ENCODE measurements around the gene ZFYVE27.

GRCh38 chr10:97711640-97712572 is 25.0 kb upstream of the ZFYVE27 start:
- TF ChIP-seq, protein P1, sequence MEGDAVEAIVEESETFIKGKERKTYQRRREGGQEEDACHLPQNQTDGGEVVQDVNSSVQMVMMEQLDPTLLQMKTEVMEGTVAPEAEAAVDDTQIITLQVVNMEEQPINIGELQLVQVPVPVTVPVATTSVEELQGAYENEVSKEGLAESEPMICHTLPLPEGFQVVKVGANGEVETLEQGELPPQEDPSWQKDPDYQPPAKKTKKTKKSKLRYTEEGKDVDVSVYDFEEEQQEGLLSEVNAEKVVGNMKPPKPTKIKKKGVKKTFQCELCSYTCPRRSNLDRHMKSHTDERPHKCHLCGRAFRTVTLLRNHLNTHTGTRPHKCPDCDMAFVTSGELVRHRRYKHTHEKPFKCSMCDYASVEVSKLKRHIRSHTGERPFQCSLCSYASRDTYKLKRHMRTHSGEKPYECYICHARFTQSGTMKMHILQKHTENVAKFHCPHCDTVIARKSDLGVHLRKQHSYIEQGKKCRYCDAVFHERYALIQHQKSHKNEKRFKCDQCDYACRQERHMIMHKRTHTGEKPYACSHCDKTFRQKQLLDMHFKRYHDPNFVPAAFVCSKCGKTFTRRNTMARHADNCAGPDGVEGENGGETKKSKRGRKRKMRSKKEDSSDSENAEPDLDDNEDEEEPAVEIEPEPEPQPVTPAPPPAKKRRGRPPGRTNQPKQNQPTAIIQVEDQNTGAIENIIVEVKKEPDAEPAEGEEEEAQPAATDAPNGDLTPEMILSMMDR (IDR thresholded peaks at IDR 0.05 in 2 of 3, conservative IDR thresholded peaks at IDR 0.05 in 1 of 3; ENCODE audit: control insufficient read depth in 2 of 3, extremely low read depth in 1 of 3, insufficient read depth in 1 of 3, low read depth in 3 of 3, low read length in 3 of 3): no peak
- TF ChIP-seq RELB (IDR thresholded peaks at IDR 0.05; ENCODE audit: low read depth): no peak
- no peak for TF ChIP-seq BACH1 (IDR thresholded peaks at IDR 0.05; ENCODE audit: borderline replicate concordance)
